KOPT-K1 (cell line): ENCODE data around the gene GSTA4.

Source experiments
- H3K27ac ChIP-seq: fragments of 200-600 bp; sonication (generic); 2 replicates; pipeline ENCODE4 v1.5.1; 2016; ENCODE audit warnings: antibody characterized with exemption, mild to moderate bottlenecking, low read depth, low read length; ENCODE audit not compliant: poor library complexity, severe bottlenecking
- H3K36me3 ChIP-seq: fragments of 200-600 bp; sonication (generic); 2 replicates; pipeline ENCODE4 v1.5.1; 2017; ENCODE audit warnings: antibody characterized with exemption, mild to moderate bottlenecking, low read length, moderate library complexity; ENCODE audit not compliant: insufficient read depth
- H3K9me3 ChIP-seq: fragments of 200-600 bp; sonication (generic); 2 replicates; pipeline ENCODE4 v1.5.1; 2017; ENCODE audit warnings: antibody characterized with exemption, low read length, mild to moderate bottlenecking; ENCODE audit not compliant: insufficient read depth, poor library complexity, severe bottlenecking

GSTA4 gene

DNA sequence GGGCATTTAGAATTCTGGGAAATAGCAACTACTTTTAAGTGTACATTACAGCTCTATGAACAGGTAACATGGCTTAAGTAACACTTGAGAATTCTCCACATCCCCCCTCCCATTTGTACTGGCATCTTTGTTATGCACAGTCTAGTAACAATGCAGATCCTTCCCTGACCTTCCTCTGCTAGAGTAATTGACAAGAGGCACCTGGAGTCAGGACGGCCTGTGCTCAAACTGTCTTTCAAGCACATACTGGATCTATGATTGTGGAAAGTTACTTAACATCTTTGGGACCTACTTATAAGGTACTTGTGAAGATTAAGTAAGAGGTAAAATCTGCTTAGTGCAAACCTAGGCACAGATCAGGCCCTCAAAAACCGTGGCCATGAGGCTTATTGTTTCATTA is 63.7 kb downstream of the GSTA4 start:
- Histone ChIP-seq H3K9me3 (no peaks in the 10 kb centered on the region), H3K27ac (no peak overlapping the region)

DNA sequence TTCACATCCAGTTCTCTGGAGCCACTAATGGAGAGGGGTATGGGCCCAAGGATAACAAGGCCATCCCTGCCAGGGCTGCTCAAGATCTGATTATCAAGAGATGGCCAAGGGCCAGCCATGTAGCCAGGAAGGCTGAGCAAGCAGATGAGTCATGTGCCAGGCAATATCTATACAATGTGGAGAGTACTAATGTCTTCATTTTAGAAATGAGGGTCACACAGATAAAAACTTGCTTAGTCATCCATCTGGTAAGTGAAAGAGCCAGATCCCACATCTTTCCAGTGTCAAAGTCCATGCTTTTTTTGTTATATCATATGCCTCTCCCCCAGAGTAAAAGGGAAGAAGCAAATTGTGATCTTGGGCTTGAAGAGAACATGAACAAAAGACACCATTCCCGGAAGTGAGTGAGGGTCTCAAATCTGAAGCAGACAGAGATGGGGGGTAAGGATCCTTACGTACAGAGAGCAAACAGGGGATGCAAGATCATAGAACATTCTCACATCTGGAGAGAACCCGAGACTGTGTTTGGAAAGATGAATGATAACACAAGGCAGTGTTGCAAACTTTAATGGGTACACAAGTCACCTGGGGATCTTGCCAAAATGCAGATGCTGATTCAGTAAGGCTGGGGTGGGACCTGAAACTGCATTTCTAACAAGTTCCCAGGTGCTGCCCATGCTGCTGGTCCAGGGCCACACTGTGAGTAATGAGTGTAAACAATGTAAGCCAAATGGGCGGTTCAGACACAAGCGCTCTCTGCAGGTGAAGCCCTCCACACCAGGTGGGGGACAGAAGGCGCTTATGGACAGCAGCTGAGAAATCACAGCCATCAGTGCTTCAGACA is 65.5 kb downstream of the GSTA4 start:
- H3K27ac ChIP-seq, result no peak overlapping the region
- H3K9me3 ChIP-seq, result no peaks in the 10 kb centered on the region
- no peaks in the 10 kb centered on the region for H3K36me3 ChIP-seq

More for the DNA sequence above, 63.7 kb downstream of the GSTA4 start:
- H3K36me3 ChIP-seq, result no peaks in the 10 kb centered on the region
